H9 (cell line): ENCODE measurements around the gene MCEMP1. TPM values are rescaled to one million over a fixed set of nuclear protein-coding genes. Genes with fewer than 3 reads are reported as not detected.

Experiments used
- DNase-seq: peaks from one replicate; pipeline ENCODE4 v3.0.0-alpha.2; 2017
- H2AFZ ChIP-seq: one replicate; pipeline ENCODE4 v1.6.1; 2013; ENCODE audit warnings: mild to moderate bottlenecking, low read length, control low read depth, moderate library complexity
- H2AK5ac ChIP-seq: 2 replicates; pipeline ENCODE4 v1.6.1; 2013; ENCODE audit warnings: low read length, control low read depth, mixed read lengths; ENCODE audit not compliant: insufficient read length
- H2BK120ac ChIP-seq: one replicate; pipeline ENCODE4 v1.6.1; 2013; ENCODE audit warnings: low read depth, mild to moderate bottlenecking, low read length, control low read depth, inconsistent platforms; ENCODE audit not compliant: poor library complexity, severe bottlenecking
- H2BK12ac ChIP-seq: 2 replicates; pipeline ENCODE4 v1.6.1; 2013; ENCODE audit warnings: low read length, control low read depth, mixed read lengths, low read depth; ENCODE audit not compliant: insufficient read length
- H2BK15ac ChIP-seq: 2 replicates; pipeline ENCODE4 v1.6.1; 2013; ENCODE audit warnings: low read depth, low read length, control low read depth
- H2BK20ac ChIP-seq: one replicate; pipeline ENCODE4 v1.6.1; 2013; ENCODE audit warnings: low read depth, mild to moderate bottlenecking, low read length, control low read depth, inconsistent platforms; ENCODE audit not compliant: poor library complexity, severe bottlenecking
- H2BK5ac ChIP-seq: 2 replicates; pipeline ENCODE4 v1.6.1; 2013; ENCODE audit warnings: low read length, control low read depth, mixed read lengths; ENCODE audit not compliant: insufficient read length
- H3K14ac ChIP-seq: 2 replicates; pipeline ENCODE4 v1.6.1; 2013; ENCODE audit warnings: low read length, control low read depth; ENCODE audit not compliant: insufficient read depth
- H3K18ac ChIP-seq: 2 replicates; pipeline ENCODE4 v1.6.1; 2013; ENCODE audit warnings: low read depth, mild to moderate bottlenecking, mixed read lengths, low read length, control low read depth; ENCODE audit not compliant: insufficient read length
- H3K23ac ChIP-seq: 2 replicates; pipeline ENCODE4 v1.6.1; 2013; ENCODE audit warnings: low read length, control low read depth, mixed read lengths, low read depth; ENCODE audit not compliant: insufficient read length
- H3K23me2 ChIP-seq: 2 replicates; pipeline ENCODE4 v1.6.1; 2013; ENCODE audit warnings: low read depth, mild to moderate bottlenecking, mixed read lengths, low read length, control low read depth; ENCODE audit not compliant: insufficient read length, poor library complexity, severe bottlenecking
- H3K27ac ChIP-seq: 2 replicates; pipeline ENCODE4 v1.5.1; 2013; ENCODE audit warnings: low read length, control low read depth, mixed read lengths, low read depth; ENCODE audit not compliant: insufficient read length
- H3K27me3 ChIP-seq: 2 replicates; pipeline ENCODE4 v1.6.1; 2013; ENCODE audit warnings: low read length, control low read depth, inconsistent platforms; ENCODE audit not compliant: insufficient read depth
- H3K4ac ChIP-seq: 2 replicates; pipeline ENCODE4 v1.6.1; 2013; ENCODE audit warnings: low read depth, mild to moderate bottlenecking, control low read depth, inconsistent platforms, low read length, moderate library complexity
- H3K4me1 ChIP-seq: 2 replicates; pipeline ENCODE4 v1.6.1; 2013; ENCODE audit warnings: low read length, control low read depth, inconsistent platforms; ENCODE audit not compliant: insufficient read depth
- H3K4me2 ChIP-seq: 2 replicates; pipeline ENCODE4 v1.6.1; 2013; ENCODE audit warnings: low read length, control low read depth, mixed read lengths; ENCODE audit not compliant: insufficient read length, insufficient read depth
- H3K56ac ChIP-seq: 2 replicates; pipeline ENCODE4 v1.6.1; 2013; ENCODE audit warnings: low read depth, mild to moderate bottlenecking, mixed read lengths, low read length, control low read depth; ENCODE audit not compliant: insufficient read length
- H3K79me1 ChIP-seq: 2 replicates; pipeline ENCODE4 v1.6.1; 2013; ENCODE audit warnings: low read depth, mild to moderate bottlenecking, moderate library complexity, low read length, control low read depth, inconsistent platforms; ENCODE audit not compliant: insufficient read depth, poor library complexity, severe bottlenecking
- H3K79me2 ChIP-seq: 2 replicates; pipeline ENCODE4 v1.6.1; 2013; ENCODE audit warnings: low read length, control low read depth, inconsistent platforms; ENCODE audit not compliant: insufficient read depth
- H3K9ac ChIP-seq: 2 replicates; pipeline ENCODE4 v1.6.1; 2013; ENCODE audit warnings: low read length, control low read depth, mixed read lengths; ENCODE audit not compliant: insufficient read length; ENCODE audit errors: extremely low read depth
- H3K9me3 ChIP-seq: one replicate; pipeline ENCODE4 v1.6.1; 2013; ENCODE audit warnings: low read depth, low read length, inconsistent platforms; ENCODE audit not compliant: control insufficient read depth
- H3T11ph ChIP-seq: one replicate; pipeline ENCODE4 v1.6.1; 2013; ENCODE audit warnings: mild to moderate bottlenecking, low read length, control low read depth, inconsistent platforms
- H4K20me1 ChIP-seq: one replicate; pipeline ENCODE4 v1.6.1; 2013; ENCODE audit not compliant: control insufficient read depth, insufficient read length, insufficient read depth
- H4K5ac ChIP-seq: 2 replicates; pipeline ENCODE4 v1.6.1; 2013; ENCODE audit warnings: low read depth, mild to moderate bottlenecking, mixed read lengths, low read length, control low read depth; ENCODE audit not compliant: insufficient read length
- H4K8ac ChIP-seq: replicated peaks from 2 replicates; pipeline ENCODE4 v1.6.1; 2013; ENCODE audit warnings: low read length, control low read depth, mixed read lengths, low read depth; ENCODE audit not compliant: insufficient read length
- H4K91ac ChIP-seq: 2 replicates; pipeline ENCODE4 v1.6.1; 2013; ENCODE audit warnings: low read depth, mild to moderate bottlenecking, moderate library complexity, mixed read lengths, low read length, control low read depth; ENCODE audit not compliant: insufficient read length
- H3K27ac Mint-ChIP-seq, 3 experiments: 2 replicates in 2 of 3; 3 replicates in 1 of 3; pipeline ENCODE4 v1.8.0; 2020 to 2021; ENCODE audit warnings: mixed read lengths in 3 of 3, mild to moderate bottlenecking in 1 of 3, moderate library complexity in 1 of 3
- H3K27me3 Mint-ChIP-seq: 2 replicates; pipeline ENCODE4 v1.8.0; 2021; ENCODE audit warnings: low read depth, mild to moderate bottlenecking, moderate library complexity, mixed read lengths
- H3K36me3 Mint-ChIP-seq, 3 experiments: 2 replicates in 2 of 3; 3 replicates in 1 of 3; pipeline ENCODE4 v1.8.0; 2020 to 2021; ENCODE audit warnings: low read depth in 3 of 3, mixed read lengths in 3 of 3; ENCODE audit not compliant: insufficient read depth in 1 of 3
- H3K4me1 Mint-ChIP-seq, 2 experiments: 2 replicates each; pipeline ENCODE4 v1.8.0; 2020; ENCODE audit warnings: mixed read lengths in 2 of 2
- H3K4me3 Mint-ChIP-seq, 2 experiments: 2 replicates in 1 of 2; 3 replicates in 1 of 2; pipeline ENCODE4 v1.8.0; 2020 to 2021; ENCODE audit warnings: mild to moderate bottlenecking in 2 of 2, mixed read lengths in 2 of 2, moderate library complexity in 1 of 2
- H3K9me3 Mint-ChIP-seq, 2 experiments: 2 replicates in 1 of 2; 3 replicates in 1 of 2; pipeline ENCODE4 v1.8.0; 2020; ENCODE audit warnings: mild to moderate bottlenecking in 2 of 2, mixed read lengths in 2 of 2, moderate library complexity in 1 of 2
- WGBS: extraction: QIAGEN DNeasy Blood & Tissue Kit; methylation state at CpG from one replicate; pipeline ENCODE4 v1.1.7; 2013; ENCODE audit warnings: missing lambda C conversion rate, low lambda C conversion rate, mixed read lengths; ENCODE audit not compliant: insufficient read length; ENCODE audit errors: extremely low coverage; 5-methylcytosine and 5-hydroxymethylcytosine counted together
- total RNA-seq: library from RNA; stranded (reverse); gene quantifications from 2 replicates; pipeline ENCODE4 v1.2.1, GENCODE V29; 2021
- TF ChIP-seq, protein P1 (sequence below): fragments of 200-600 bp; sonication (generic); conservative IDR thresholded peaks from 3 replicates; pipeline ENCODE4 v1.8.0; 2021; ENCODE audit warnings: antibody characterized with exemption, mild to moderate bottlenecking

The MCEMP1 gene
- total RNA-seq, 1 experiment from 2014 or later: not detected

DNA sequence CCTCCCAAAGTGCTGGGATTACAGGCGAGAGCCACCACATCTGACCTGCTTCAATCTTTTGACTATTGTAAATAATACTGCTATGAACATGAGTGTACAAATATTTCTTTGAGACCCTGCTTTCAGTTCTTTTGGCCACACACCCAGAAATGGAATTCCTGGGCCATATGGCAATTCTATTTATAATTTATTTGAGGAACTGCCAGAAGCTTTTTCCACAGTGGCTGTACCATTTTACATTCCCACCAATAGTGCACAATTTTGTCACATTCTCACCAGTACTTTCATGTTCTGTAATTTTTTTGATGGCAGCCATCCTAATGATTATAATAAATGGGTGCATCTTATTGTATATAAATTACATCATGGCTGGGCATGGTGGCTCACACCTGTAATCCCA is 38.8 kb downstream of the MCEMP1 start:
- Mint-ChIP-seq H3K27me3 (peaks cover 24% of the 10 kb centered on the region), H3K4me3 (no peak overlapping the region), H3K36me3 (no peaks in the 10 kb centered on the region), H3K9me3 (no peaks in the 10 kb centered on the region; a peak in 2 of 5 replicates), H3K27ac (no peak overlapping the region; a peak in 1 of 7 replicates), H3K4me1 (no peaks in the 10 kb centered on the region)
- Histone ChIP-seq H4K8ac (no peak overlapping the region), H4K5ac (no peak overlapping the region), H3T11ph (no peak overlapping the region), H2AK5ac (no peak overlapping the region), H3K27ac (no peak overlapping the region), H3K4me1 (no peaks in the 10 kb centered on the region), H3K79me2 (no peaks in the 10 kb centered on the region), H2BK20ac (no peak overlapping the region), H3K14ac (no peak overlapping the region), H4K20me1 (no peaks in the 10 kb centered on the region), H3K4ac (no peak overlapping the region), H3K27me3 (no peaks in the 10 kb centered on the region), H2BK120ac (no peak overlapping the region), H3K9ac (no peak overlapping the region), H3K56ac (no peak overlapping the region), H2BK15ac (no peak overlapping the region), H4K91ac (no peak overlapping the region), H2BK12ac (no peak overlapping the region), H3K18ac (no peak overlapping the region), H3K9me3 (no peaks in the 10 kb centered on the region), H2AFZ (no peak overlapping the region), H3K23ac (no peak overlapping the region), H3K4me2 (no peak overlapping the region), H3K79me1 (no peaks in the 10 kb centered on the region), H3K23me2 (no peaks in the 10 kb centered on the region), H2BK5ac (no peak overlapping the region)
- TF ChIP-seq, protein P1, sequence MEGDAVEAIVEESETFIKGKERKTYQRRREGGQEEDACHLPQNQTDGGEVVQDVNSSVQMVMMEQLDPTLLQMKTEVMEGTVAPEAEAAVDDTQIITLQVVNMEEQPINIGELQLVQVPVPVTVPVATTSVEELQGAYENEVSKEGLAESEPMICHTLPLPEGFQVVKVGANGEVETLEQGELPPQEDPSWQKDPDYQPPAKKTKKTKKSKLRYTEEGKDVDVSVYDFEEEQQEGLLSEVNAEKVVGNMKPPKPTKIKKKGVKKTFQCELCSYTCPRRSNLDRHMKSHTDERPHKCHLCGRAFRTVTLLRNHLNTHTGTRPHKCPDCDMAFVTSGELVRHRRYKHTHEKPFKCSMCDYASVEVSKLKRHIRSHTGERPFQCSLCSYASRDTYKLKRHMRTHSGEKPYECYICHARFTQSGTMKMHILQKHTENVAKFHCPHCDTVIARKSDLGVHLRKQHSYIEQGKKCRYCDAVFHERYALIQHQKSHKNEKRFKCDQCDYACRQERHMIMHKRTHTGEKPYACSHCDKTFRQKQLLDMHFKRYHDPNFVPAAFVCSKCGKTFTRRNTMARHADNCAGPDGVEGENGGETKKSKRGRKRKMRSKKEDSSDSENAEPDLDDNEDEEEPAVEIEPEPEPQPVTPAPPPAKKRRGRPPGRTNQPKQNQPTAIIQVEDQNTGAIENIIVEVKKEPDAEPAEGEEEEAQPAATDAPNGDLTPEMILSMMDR: no peak
- no peak for DNase-seq
- no CpG with 5 or more reads among the region's 1 CpG for WGBS
